IMR-90 (cell line): ENCODE results near the gene AUTS2. TPM values are rescaled to one million over a fixed set of nuclear protein-coding genes. Genes with fewer than 3 reads are reported as not detected.
A peak's percentile ranks its signal among the peaks of the same experiment; 100 is the strongest.

Experiments
- ATAC-seq: fragments of 200-7000 bp; cut with Tn5 transposase; 2 replicates; pipeline ENCODE4 v1.9.1; 2020; ENCODE audit warnings: low read depth, mild to moderate bottlenecking, moderate library complexity
- BruUV-seq: library from RNA; stranded (reverse); fragments of 400-500 nt; replicated peaks from 2 replicates; lab custom pipeline; 2021; lab: Mats Ljungman, UMichigan
- CTCF ChIA-PET: fragments of 300-600 bp; formaldehyde crosslinking; extraction: SDS; loops from one replicate; lab custom pipeline; 2021; ENCODE audit warnings: antibody characterized with exemption; lab: Yijun Ruan, JAX
- POLR2A ChIA-PET: fragments of 300-600 bp; sonication (Branson Sonifier 250); formaldehyde crosslinking; loops from one replicate; lab custom pipeline; 2022; ENCODE audit warnings: antibody characterized with exemption; ENCODE audit not compliant: unreplicated experiment; lab: Charles Lee
- DNase-seq: peaks from one replicate; pipeline ENCODE4 v3.0.0; 2013
- H2AFZ ChIP-seq: replicated peaks from 2 replicates; pipeline ENCODE3; 2013; ENCODE audit warnings: low read length, mild to moderate bottlenecking; ENCODE audit not compliant: poor library complexity
- H2AK5ac ChIP-seq: 2 replicates; pipeline ENCODE4 v1.6.1; 2013; ENCODE audit warnings: low read depth, low read length, inconsistent platforms
- H2AK9ac ChIP-seq: replicated peaks from 2 replicates; pipeline ENCODE3; 2013; ENCODE audit warnings: mild to moderate bottlenecking, low read depth, low read length, moderate library complexity; ENCODE audit not compliant: poor library complexity
- H2BK120ac ChIP-seq: 2 replicates; pipeline ENCODE4 v1.6.1; 2013; ENCODE audit warnings: low read depth, low read length, inconsistent platforms
- H2BK15ac ChIP-seq: 3 replicates; pipeline ENCODE4 v1.6.1; 2013; ENCODE audit warnings: low read depth, low read length, inconsistent platforms
- H2BK20ac ChIP-seq: 2 replicates; pipeline ENCODE4 v1.6.1; 2013; ENCODE audit warnings: low read depth, mild to moderate bottlenecking, inconsistent platforms, low read length, moderate library complexity
- H2BK5ac ChIP-seq: 2 replicates; pipeline ENCODE4 v1.6.1; 2013; ENCODE audit warnings: mild to moderate bottlenecking, low read depth, low read length, inconsistent platforms; ENCODE audit not compliant: poor library complexity, severe bottlenecking
- H3K14ac ChIP-seq: replicated peaks from 2 replicates; pipeline ENCODE4 v1.6.1; 2013; ENCODE audit warnings: low read depth, low read length, inconsistent platforms
- H3K18ac ChIP-seq: 2 replicates; pipeline ENCODE4 v1.6.1; 2013; ENCODE audit warnings: low read depth, low read length, control low read depth
- H3K23ac ChIP-seq: 2 replicates; pipeline ENCODE4 v1.6.1; 2013; ENCODE audit warnings: low read depth, low read length, inconsistent platforms
- H3K27ac ChIP-seq: 2 replicates; pipeline ENCODE4 v1.5.1; 2013; ENCODE audit warnings: mild to moderate bottlenecking, control low read depth, low read length; ENCODE audit not compliant: insufficient read depth
- H3K27me3 ChIP-seq: 2 replicates; pipeline ENCODE4 v1.6.1; 2013; ENCODE audit warnings: low read length; ENCODE audit not compliant: control insufficient read depth, insufficient read depth
- H3K36me3 ChIP-seq: 2 replicates; pipeline ENCODE4 v1.6.1; 2013; ENCODE audit warnings: low read length, mixed read lengths; ENCODE audit not compliant: control insufficient read depth, insufficient read depth
- H3K4ac ChIP-seq: 2 replicates; pipeline ENCODE4 v1.6.1; 2013; ENCODE audit warnings: low read depth, low read length, inconsistent platforms
- H3K4me1 ChIP-seq: 2 replicates; pipeline ENCODE4 v1.6.1; 2013; ENCODE audit warnings: low read length, mixed read lengths; ENCODE audit not compliant: control insufficient read depth, insufficient read depth
- H3K4me2 ChIP-seq: 2 replicates; pipeline ENCODE4 v1.6.1; 2013; ENCODE audit warnings: low read depth, mild to moderate bottlenecking, control low read depth, low read length, moderate library complexity
- H3K4me3 ChIP-seq: 2 replicates; pipeline ENCODE4 v1.5.1; 2013; ENCODE audit warnings: low read depth, mild to moderate bottlenecking, control low read depth, low read length, moderate library complexity; ENCODE audit not compliant: insufficient read depth
- H3K56ac ChIP-seq: 2 replicates; pipeline ENCODE4 v1.6.1; 2013; ENCODE audit warnings: low read length, inconsistent platforms; ENCODE audit not compliant: insufficient read depth; ENCODE audit errors: extremely low read depth
- H3K79me1 ChIP-seq, 2 experiments: 2 replicates each; pipeline ENCODE4 v1.6.1; 2013; ENCODE audit warnings: low read length in 2 of 2, inconsistent platforms in 1 of 2, low read depth in 1 of 2
- H3K9ac ChIP-seq: 2 replicates; pipeline ENCODE4 v1.6.1; 2013; ENCODE audit warnings: low read depth, low read length, control low read depth
- H3K9me1 ChIP-seq: 2 replicates; pipeline ENCODE4 v1.6.1; 2013; ENCODE audit warnings: low read length, inconsistent platforms; ENCODE audit not compliant: insufficient read depth
- H3K9me3 ChIP-seq: 2 replicates; pipeline ENCODE4 v1.6.1; 2013; ENCODE audit warnings: low read length; ENCODE audit not compliant: control insufficient read depth, insufficient read depth
- H4K20me1 ChIP-seq: 2 replicates; pipeline ENCODE4 v1.6.1; 2013; ENCODE audit warnings: low read length, inconsistent platforms; ENCODE audit not compliant: insufficient read depth
- H4K5ac ChIP-seq: 2 replicates; pipeline ENCODE4 v1.6.1; 2013; ENCODE audit warnings: mild to moderate bottlenecking, low read depth, low read length, control low read depth
- H4K8ac ChIP-seq, 2 experiments: 2 replicates each; pipeline ENCODE4 v1.6.1; 2013; ENCODE audit warnings: low read depth in 2 of 2, low read length in 2 of 2, control low read depth in 1 of 2, inconsistent platforms in 1 of 2
- H4K91ac ChIP-seq: 2 replicates; pipeline ENCODE4 v1.6.1; 2013; ENCODE audit warnings: low read depth, low read length, inconsistent platforms; ENCODE audit not compliant: insufficient read depth
- BHLHE40 ChIP-seq: fragments of 150-350 bp; IDR thresholded peaks from 2 replicates; pipeline ENCODE4 v1.6.1; 2016; ENCODE audit warnings: mild to moderate bottlenecking, low read depth, low read length
- CHD1 ChIP-seq: IDR thresholded peaks from 2 replicates; pipeline ENCODE4 v1.6.1; 2012; ENCODE audit warnings: low read depth, low read length, improper control_type of control experiment
- FOS ChIP-seq: fragments of 150-350 bp; IDR thresholded peaks from 2 replicates; pipeline ENCODE4 v1.6.1; 2016; ENCODE audit warnings: low read depth, low read length
- MAFK ChIP-seq: IDR thresholded peaks from 2 replicates; pipeline ENCODE4 v1.6.1; 2012; ENCODE audit warnings: low read depth, low read length, improper control_type of control experiment
- MAZ ChIP-seq: IDR thresholded peaks from 2 replicates; pipeline ENCODE4 v1.6.1; 2012; ENCODE audit warnings: low read depth, mild to moderate bottlenecking, low read length, improper control_type of control experiment, moderate library complexity, borderline replicate concordance
- MXI1 ChIP-seq: IDR thresholded peaks from 2 replicates; pipeline ENCODE4 v1.6.1; 2012; ENCODE audit warnings: low read depth, mild to moderate bottlenecking, low read length, moderate library complexity, borderline replicate concordance
- POLR2A ChIP-seq: IDR thresholded peaks from 2 replicates; pipeline ENCODE4 v1.6.1; 2012; ENCODE audit warnings: mild to moderate bottlenecking, low read depth, low read length
- RAD21 ChIP-seq: IDR thresholded peaks from 2 replicates; pipeline ENCODE4 v1.6.1; 2012; ENCODE audit warnings: low read length, improper control_type of control experiment
- RFX5 ChIP-seq: IDR thresholded peaks from 2 replicates; pipeline ENCODE4 v1.8.0; 2012; ENCODE audit warnings: low read depth, mild to moderate bottlenecking, low read length, moderate library complexity
- USF2 ChIP-seq: fragments of 150-350 bp; IDR thresholded peaks from 2 replicates; pipeline ENCODE4 v1.6.1; 2017; ENCODE audit warnings: mild to moderate bottlenecking, antibody characterized with exemption, low read length, low read depth
- WGBS, 2 experiments: methylation state at CpG; one replicate each; pipeline versions ENCODE4 v1.1.5 to v1.1.7; 2013; ENCODE audit warnings: missing lambda C conversion rate in 2 of 2; ENCODE audit not compliant: insufficient read length in 1 of 2; ENCODE audit errors: extremely low coverage in 2 of 2; 5-methylcytosine and 5-hydroxymethylcytosine counted together
- dilution Hi-C: fragments of 300-500 bp; cut with HindIII; formaldehyde crosslinking; loops from one replicate; pipeline ENCODE4 v1.14.3; 2018; ENCODE audit warnings: low sequenced_read_pairs; ENCODE audit not compliant: unreplicated experiment
- in situ Hi-C: fragments of 300-500 bp; cut with MboI; formaldehyde crosslinking; loops from 3 replicates; pipeline ENCODE4 v1.14.3; 2019; ENCODE audit warnings: low sequenced_read_pairs, inconsistent platforms, mixed read lengths
- intact Hi-C: fragments of 100-400 bp; cut with micrococcal nuclease; formaldehyde crosslinking; loops from 2 replicates; pipeline ENCODE4 v1.10.0; 2022
- polyA plus RNA-seq, 3 experiments: library from polyadenylated mRNA; depleted of rRNA; stranded (reverse); fragments of >200 nt; gene quantifications; 2 replicates each; pipeline ENCODE4 v1.2.3, GENCODE V29; 2012; ENCODE audit warnings: low replicate concordance in 1 of 3
- total RNA-seq: library from RNA; depleted of rRNA; stranded (reverse); fragments of >200 nt; gene quantifications from 2 replicates; pipeline ENCODE4 v1.2.3, GENCODE V29; 2012

The AUTS2 gene
- total and polyA plus RNA-seq, 2 of the 4 experiments (the other 2 are of a cell fraction): 0.90 to 3.0 TPM

GRCh38 chr7:69776611-69777010 is 178.3 kb downstream of the AUTS2 start:
- no peak overlapping the region for H2BK20ac ChIP-seq
- no peaks in the 10 kb centered on the region for H3K4me1 ChIP-seq
- no peaks in the 10 kb centered on the region for H3K9me1 ChIP-seq
- H3K79me1 ChIP-seq: no peaks in the 10 kb centered on the region
- no CpG with 5 or more reads among the region's 1 CpG for WGBS, 2 experiments
- no peak overlapping the region for H3K56ac ChIP-seq
- no peak overlapping the region for H3K27ac ChIP-seq
- no peak overlapping the region for H3K23ac ChIP-seq
- no peak overlapping the region for H2AK9ac ChIP-seq
- H3K14ac ChIP-seq: no peak overlapping the region
- H2BK120ac ChIP-seq: no peak overlapping the region
- no TSS peak for BruUV-seq
- intact Hi-C loops: no loop called here
- no peaks in the 10 kb centered on the region for H4K20me1 ChIP-seq
- H2BK15ac ChIP-seq: no peak overlapping the region
- H3K36me3 ChIP-seq: no peaks in the 10 kb centered on the region
- no peak overlapping the region for H4K5ac ChIP-seq
- DNase-seq (no peak), ATAC-seq (peak; percentile 29)
- H3K9ac ChIP-seq: no peak overlapping the region
- in situ Hi-C loops: no loop called here
- ChIA-PET POLR2A (no interaction called here), CTCF (no interaction called here)
- H4K8ac ChIP-seq: no peak overlapping the region
- TF ChIP-seq POLR2A (no peak), RAD21 (no peak), USF2 (no peak), CHD1 (no peak), MAFK (no peak), MAZ (no peak), RFX5 (no peak), MXI1 (no peak), BHLHE40 (no peak), FOS (no peak)
- no peak overlapping the region for H2AFZ ChIP-seq
- no peak overlapping the region for H3K18ac ChIP-seq
- H3K9me3 ChIP-seq: peaks cover 2% of the 10 kb centered on the region; the same call in 1 of the 2 replicates
- no peak overlapping the region for H3K4me3 ChIP-seq
- dilution Hi-C loops: no loop called here
- no peak overlapping the region for H3K4me2 ChIP-seq
- H2BK5ac ChIP-seq: no peak overlapping the region
- H2AK5ac ChIP-seq: no peak overlapping the region
- H3K4ac ChIP-seq: no peak overlapping the region
- H4K91ac ChIP-seq: no peak overlapping the region
- no peaks in the 10 kb centered on the region for H3K27me3 ChIP-seq
